CD4-positive, alpha-beta T cell treated with Interleukin-12 subunit alpha and Interleukin-12 subunit beta, for 1 hour (primary cell): Measurements from ENCODE around the gene ASCC1.
"Not testable (repeated sequence)": the region's sequence is repeated elsewhere in the genome, so short reads cannot be mapped to it uniquely, and the experiment has no call there.

Experiments used
- DNase-seq: peaks from one replicate; pipeline ENCODE4 v3.0.0-alpha.2; 2020

The ASCC1 gene

GRCh38 chr10:72248468-72249151 is 32.5 kb upstream of the ASCC1 start:
- peak; percentile 80 for DNase-seq

GRCh38 chr10:72245949-72246525 is 30.0 kb upstream of the ASCC1 start:
- DNase-seq: no peak

- no peak for DNase-seq
These were observed 28.5 kb upstream of the ASCC1 start for GRCh38 chr10:72244573-72245038.

- peak; percentile 20 for DNase-seq
These were observed 27.9 kb upstream of the ASCC1 start for GRCh38 chr10:72243822-72244437.

GRCh38 chr10:72242675-72243074 is 26.6 kb upstream of the ASCC1 start:
- no peak for DNase-seq

GRCh38 chr10:72241691-72242252 is 25.7 kb upstream of the ASCC1 start:
- no peak for DNase-seq

GRCh38 chr10:72240371-72240770 is 24.3 kb upstream of the ASCC1 start:
- DNase-seq: no peak

- no peak for DNase-seq
These were observed 23.3 kb upstream of the ASCC1 start for GRCh38 chr10:72239409-72239808.

GRCh38 chr10:72238392-72239175 is 22.5 kb upstream of the ASCC1 start:
- no peak for DNase-seq

GRCh38 chr10:72235544-72236279 is 19.6 kb upstream of the ASCC1 start:
- no peak for DNase-seq

GRCh38 chr10:72234560-72235095 is 18.6 kb upstream of the ASCC1 start:
- no peak for DNase-seq

GRCh38 chr10:72233621-72234020 is 17.5 kb upstream of the ASCC1 start:
- DNase-seq: no peak

- no peak for DNase-seq
These were observed 13.5 kb upstream of the ASCC1 start for GRCh38 chr10:72229261-72230251.

- DNase-seq: no peak
These were observed 12.3 kb upstream of the ASCC1 start for GRCh38 chr10:72228318-72228751.

GRCh38 chr10:72227826-72228225 is 11.8 kb upstream of the ASCC1 start:
- DNase-seq: no peak

GRCh38 chr10:72226418-72227027 is 10.4 kb upstream of the ASCC1 start:
- no peak for DNase-seq

GRCh38 chr10:72224191-72224590 is 8.1 kb upstream of the ASCC1 start:
- DNase-seq: not testable (repeated sequence)

GRCh38 chr10:72223743-72224101 is 7.6 kb upstream of the ASCC1 start:
- no peak for DNase-seq

- no peak for DNase-seq
These were observed 5.2 kb upstream of the ASCC1 start for GRCh38 chr10:72221278-72221677.

- DNase-seq: no peak
These were observed 4.6 kb upstream of the ASCC1 start for GRCh38 chr10:72220637-72221036.
